AG04449 (cell line): ENCODE results near the gene EREG.

ENCODE experiments used
- CTCF ChIA-PET: fragments of 350-600 bp; formaldehyde crosslinking; extraction: SDS; loops from one replicate; lab custom pipeline; 2021; ENCODE audit warnings: antibody characterized with exemption; lab: Yijun Ruan, JAX
- POLR2A ChIA-PET: fragments of 400-600, 350-600 bp; formaldehyde crosslinking; extraction: SDS; loops from one replicate; lab custom pipeline; 2020; ENCODE audit warnings: antibody characterized with exemption, inconsistent platforms; lab: Yijun Ruan, JAX
- DNase-seq: peaks from one replicate; pipeline ENCODE4 v3.0.0-alpha.2; 2010; ENCODE audit warnings: low read depth, low spot score
- H3K4me3 ChIP-seq: 2 replicates; pipeline ENCODE4 v1.5.1; 2011; ENCODE audit warnings: low read depth, mild to moderate bottlenecking, control low read depth, low read length
- TF ChIP-seq, protein P1 (sequence below): IDR thresholded peaks from one replicate; pipeline ENCODE4 v1.5.1; 2011; ENCODE audit warnings: mild to moderate bottlenecking, moderate library complexity, low read length, control low read depth, inconsistent platforms; ENCODE audit not compliant: insufficient read depth; ENCODE audit errors: missing control alignments

Gene EREG

GRCh38 chr4:74435296-74435695, 70.4 kb downstream of the EREG start:
- no peak for DNase-seq

DNA sequence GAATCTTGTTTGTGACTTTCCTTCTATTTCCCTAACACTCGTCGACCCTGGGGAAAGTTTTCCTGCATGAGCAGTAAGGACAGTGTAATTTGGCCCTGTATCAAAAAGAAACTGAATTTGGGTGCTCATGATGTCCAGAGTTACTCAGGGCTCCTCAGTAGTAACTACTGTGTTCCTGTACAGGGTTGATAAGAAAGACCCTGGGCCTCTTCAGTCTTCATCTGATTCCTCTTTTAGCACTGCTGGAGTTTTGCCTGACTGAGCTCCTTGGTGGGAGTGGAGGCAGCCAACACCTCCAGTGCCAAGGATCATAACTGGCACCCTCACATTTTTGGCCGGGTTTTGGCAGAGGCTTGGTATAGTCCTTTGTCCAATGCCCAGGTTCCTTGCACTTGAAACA, 72.9 kb downstream of the EREG start:
- ChIA-PET CTCF (interaction anchor here (1.3 to 1.4 kb wide), 2 partner anchors 10 to 12 kb away, joined by 3 read pairs; no protein-coding TSS in a partner anchor), POLR2A (no interaction called here)
- no peak overlapping the region for H3K4me3 ChIP-seq
- TF ChIP-seq, protein P1, sequence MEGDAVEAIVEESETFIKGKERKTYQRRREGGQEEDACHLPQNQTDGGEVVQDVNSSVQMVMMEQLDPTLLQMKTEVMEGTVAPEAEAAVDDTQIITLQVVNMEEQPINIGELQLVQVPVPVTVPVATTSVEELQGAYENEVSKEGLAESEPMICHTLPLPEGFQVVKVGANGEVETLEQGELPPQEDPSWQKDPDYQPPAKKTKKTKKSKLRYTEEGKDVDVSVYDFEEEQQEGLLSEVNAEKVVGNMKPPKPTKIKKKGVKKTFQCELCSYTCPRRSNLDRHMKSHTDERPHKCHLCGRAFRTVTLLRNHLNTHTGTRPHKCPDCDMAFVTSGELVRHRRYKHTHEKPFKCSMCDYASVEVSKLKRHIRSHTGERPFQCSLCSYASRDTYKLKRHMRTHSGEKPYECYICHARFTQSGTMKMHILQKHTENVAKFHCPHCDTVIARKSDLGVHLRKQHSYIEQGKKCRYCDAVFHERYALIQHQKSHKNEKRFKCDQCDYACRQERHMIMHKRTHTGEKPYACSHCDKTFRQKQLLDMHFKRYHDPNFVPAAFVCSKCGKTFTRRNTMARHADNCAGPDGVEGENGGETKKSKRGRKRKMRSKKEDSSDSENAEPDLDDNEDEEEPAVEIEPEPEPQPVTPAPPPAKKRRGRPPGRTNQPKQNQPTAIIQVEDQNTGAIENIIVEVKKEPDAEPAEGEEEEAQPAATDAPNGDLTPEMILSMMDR: no peak
- DNase-seq: no peak

More at GRCh38 chr4:74435296-74435695, 70.4 kb downstream of the EREG start:
- H3K4me3 ChIP-seq: no peak overlapping the region
- TF ChIP-seq, protein P1: no peak
- POLR2A ChIA-PET: no interaction called here
- CTCF ChIA-PET: interaction anchor here (1.0 to 2.1 kb wide), 4 partner anchors 10 to 58 kb away, joined by 3 to 12 read pairs (median 4); partner anchors contain the start of gene AREG
